Heart left ventricle (tissue), 16 donors: ENCODE measurements around the gene MSANTD4. TPM values are rescaled to one million over a fixed set of nuclear protein-coding genes. Genes with fewer than 3 reads are reported as not detected.

Source experiments
- ATAC-seq, 4 donors: fragments of 200-7000 bp; cut with Tn5 transposase; one replicate each; pipeline ENCODE4 v1.9.1; 2020 to 2022; ENCODE audit warnings: moderate library complexity in 4 of 4, mild to moderate bottlenecking in 3 of 4, moderate number of reproducible peaks in 1 of 4
- DNase-seq, 5 donors: peaks; one replicate each; pipeline ENCODE4 v3.0.0-alpha.2; 2020
- H3K27ac ChIP-seq, 12 donors: fragments of 200-600 bp; sonication (generic) in 4 of 12; one replicate each; pipeline versions ENCODE4 v1.5.0 to v1.8.0; 2016 to 2022; ENCODE audit warnings: mild to moderate bottlenecking in 2 of 12
- H3K27me3 ChIP-seq, 9 donors: fragments of 200-600 bp; sonication (generic) in 2 of 9; one replicate each; pipeline versions ENCODE4 v1.5.1 to v1.8.0; 2016 to 2022; ENCODE audit warnings: mild to moderate bottlenecking in 3 of 9
- H3K36me3 ChIP-seq, 9 donors: fragments of 200-600 bp; sonication (generic) in 2 of 9; one replicate each; pipeline versions ENCODE4 v1.5.0 to v1.8.0; 2018 to 2022; ENCODE audit warnings: mild to moderate bottlenecking in 2 of 9
- H3K4me1 ChIP-seq, 12 donors: fragments of 200-600 bp; sonication (generic) in 4 of 12; one replicate each; pipeline versions ENCODE4 v1.5.0 to v1.8.0; 2016 to 2022; ENCODE audit warnings: mild to moderate bottlenecking in 3 of 12
- H3K4me3 ChIP-seq, 12 donors: fragments of 200-600 bp; sonication (generic) in 4 of 12; one replicate each; pipeline versions ENCODE4 v1.5.0 to v1.8.0; 2017 to 2022; ENCODE audit warnings: mild to moderate bottlenecking in 9 of 12, moderate library complexity in 4 of 12
- H3K9me3 ChIP-seq, 12 donors: fragments of 200-600 bp; sonication (generic) in 4 of 12; one replicate each; pipeline versions ENCODE4 v1.5.0 to v1.8.0; 2016 to 2022; ENCODE audit warnings: mild to moderate bottlenecking in 1 of 12
- POLR2A ChIP-seq, 2 donors: fragments of 450-650 bp; IDR thresholded peaks; one replicate each; pipeline ENCODE4 v1.6.1; 2017; ENCODE audit warnings: antibody characterized with exemption in 2 of 2, mild to moderate bottlenecking in 2 of 2, moderate library complexity in 2 of 2
- WGBS, 4 donors: extraction: QIAGEN DNeasy Blood & Tissue Kit in 2 of 4; methylation state at CpG; one replicate each; pipeline versions ENCODE4 v1.1.5 to v1.1.7; 2013 to 2018; 5-methylcytosine and 5-hydroxymethylcytosine counted together
- intact Hi-C, 10 donors: fragments of 100-400 bp; cut with DNase I; formaldehyde crosslinking; loops; one replicate each; pipeline versions ENCODE4 v1.11.1 to v1.14.2; 2022
- polyA plus RNA-seq, 2 donors: library from polyadenylated mRNA; stranded (reverse); fragments of 200-250 nt; gene quantifications; one replicate each; pipeline ENCODE4 v1.2.3, GENCODE V29; 2013
- total RNA-seq, 9 donors: library from RNA; depleted of rRNA in 2 of 9; stranded (reverse); fragments of >200 nt in 2 of 9; fragmentation: NEBNext Ultra II Directional in 3 of 9; extraction: Animal tissue kit (Norgen Biotek cat#: 25700) in 3 of 9; gene quantifications; one replicate each; pipeline versions ENCODE4 v1.1.0 to v1.2.4, GENCODE V29; 2016 to 2023
- TF ChIP-seq, protein P1 (sequence below), 12 donors: fragments of 200-600 bp; sonication (generic) in 4 of 12; IDR thresholded peaks; one replicate each; pipeline versions ENCODE4 v1.5.0 to v1.8.0; 2018 to 2022; ENCODE audit warnings: antibody characterized with exemption in 12 of 12, mild to moderate bottlenecking in 5 of 12
- donor health status: ischemic (EF 13 %, LVEDD 7.1; RV severe dilation, severe dysfunction).
- donor health status: healthy with polysubstance abuse.
- donor health status: DM: no; HTN: yes; CAD: no.
- donor health status: DM: no; HTN: no; CAD: no.
- donor health status: ischemic (EF 25% LVEDD 6.9; RV normal size, moderate dysfunction).
- donor health status: ischemic (EF 25% LVEDD 5.7; RV mildly dilated, moderate dysfunction).
- donor health status: healthy.
- donor health status: DM: yes; HTN: yes; CAD: no.
- donor health status: ischemic (EF 35%, LVEDD 5.7; RV mildly dilated, moderate dysfunction).
- donor health status: nonischemic (EF 11% LVEDD 7.7; RV severe dilation, severe dysfunction).
- donor health status: DM: yes; HTN: yes; CAD: no.
- donor health status: PGD.
- donor health status: ischemic (EF 29% LVEDD 5.4; RV normal size, mild dysfunction).
- donor health status: nonischemic (EF 23%, LVEDD 6.1; RV moderate dilation, normal function).

Gene MSANTD4
- total and polyA plus RNA-seq, 11 donors, result 7.3 to 28.7 (median 19.7) TPM

DNA sequence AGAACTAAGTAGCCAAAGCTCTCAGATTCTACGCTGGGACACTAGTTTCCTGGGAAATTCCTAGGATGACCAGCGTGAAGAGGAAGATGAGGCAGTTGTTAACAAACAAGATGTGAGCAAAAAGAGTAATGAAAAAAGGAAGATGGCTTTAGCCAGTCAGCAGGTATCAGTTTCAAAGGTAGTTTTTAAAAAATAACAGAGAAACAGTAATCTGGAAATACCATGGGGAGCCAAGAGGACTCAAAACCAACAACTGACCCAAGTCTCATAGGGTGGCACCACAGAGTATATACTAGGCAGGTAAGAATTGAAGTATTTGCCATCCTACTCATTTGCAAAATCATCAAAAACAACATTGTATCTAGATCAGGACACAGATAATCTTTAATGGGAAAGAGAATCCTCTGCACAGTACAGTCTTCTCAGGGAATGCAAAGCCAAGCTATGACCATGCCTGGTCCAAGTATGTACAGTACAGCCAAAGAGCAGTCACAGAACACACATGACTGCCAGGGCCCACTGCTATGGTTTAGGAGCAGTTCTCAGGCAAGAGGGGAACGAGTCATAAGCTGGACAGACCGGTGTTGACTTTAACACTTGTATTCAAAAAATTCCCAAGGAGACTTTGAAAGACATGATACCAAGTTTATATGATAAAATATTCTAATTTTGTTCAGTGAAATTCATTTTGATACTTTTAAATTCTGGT is 20.6 kb downstream of the MSANTD4 start:
- Histone ChIP-seq H3K36me3 (peaks cover 0 to 34% (median 8%) of the 10 kb centered on the region in 9 donors), H3K9me3 (peaks cover 0 to 27% (median 9%) of the 10 kb centered on the region in 12 donors), H3K4me3 (no peak overlapping the region), H3K27me3 (no peaks in the 10 kb centered on the region), H3K27ac (no peak overlapping the region), H3K4me1 (no peaks in the 10 kb centered on the region)
- intact Hi-C loops, result no loop called here
- TF ChIP-seq, protein P1, sequence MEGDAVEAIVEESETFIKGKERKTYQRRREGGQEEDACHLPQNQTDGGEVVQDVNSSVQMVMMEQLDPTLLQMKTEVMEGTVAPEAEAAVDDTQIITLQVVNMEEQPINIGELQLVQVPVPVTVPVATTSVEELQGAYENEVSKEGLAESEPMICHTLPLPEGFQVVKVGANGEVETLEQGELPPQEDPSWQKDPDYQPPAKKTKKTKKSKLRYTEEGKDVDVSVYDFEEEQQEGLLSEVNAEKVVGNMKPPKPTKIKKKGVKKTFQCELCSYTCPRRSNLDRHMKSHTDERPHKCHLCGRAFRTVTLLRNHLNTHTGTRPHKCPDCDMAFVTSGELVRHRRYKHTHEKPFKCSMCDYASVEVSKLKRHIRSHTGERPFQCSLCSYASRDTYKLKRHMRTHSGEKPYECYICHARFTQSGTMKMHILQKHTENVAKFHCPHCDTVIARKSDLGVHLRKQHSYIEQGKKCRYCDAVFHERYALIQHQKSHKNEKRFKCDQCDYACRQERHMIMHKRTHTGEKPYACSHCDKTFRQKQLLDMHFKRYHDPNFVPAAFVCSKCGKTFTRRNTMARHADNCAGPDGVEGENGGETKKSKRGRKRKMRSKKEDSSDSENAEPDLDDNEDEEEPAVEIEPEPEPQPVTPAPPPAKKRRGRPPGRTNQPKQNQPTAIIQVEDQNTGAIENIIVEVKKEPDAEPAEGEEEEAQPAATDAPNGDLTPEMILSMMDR (IDR thresholded peaks at IDR 0.05), result no peak
- no peak for TF ChIP-seq POLR2A (IDR thresholded peaks at IDR 0.05)
- DNase-seq (no peak), ATAC-seq (no peak)
- WGBS, 4 donors, result 95 to 97% (median 96%) methylated on average over 4 of the region's 4 CpGs

DNA sequence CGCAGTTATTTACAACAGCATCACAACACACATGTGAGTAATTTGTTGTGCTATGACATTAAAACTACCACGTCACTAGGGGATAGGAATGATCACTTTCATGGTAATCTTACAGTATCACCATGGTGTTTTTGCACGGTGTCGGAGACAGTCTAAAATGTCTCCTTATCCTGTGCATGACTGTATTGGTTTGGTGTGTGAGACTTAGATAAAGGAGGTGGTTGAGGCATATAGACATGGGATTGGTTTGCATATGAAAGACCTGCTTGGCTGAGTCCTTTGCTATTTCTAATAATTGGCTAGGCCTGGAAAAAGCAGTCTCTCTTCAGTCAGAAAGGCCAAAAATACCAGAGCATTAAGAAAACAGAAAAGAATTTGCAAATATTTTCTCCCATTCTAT is 30.2 kb downstream of the MSANTD4 start:
- intact Hi-C loops, result no loop called here
- no peak for DNase-seq
- Histone ChIP-seq H3K27ac (no peak overlapping the region), H3K36me3 (peaks cover 0 to 22% (median 11%) of the 10 kb centered on the region in 9 donors), H3K4me1 (no peaks in the 10 kb centered on the region), H3K9me3 (peaks cover 0 to 24% (median 0%) of the 10 kb centered on the region in 12 donors), H3K27me3 (no peaks in the 10 kb centered on the region), H3K4me3 (no peak overlapping the region)
- TF ChIP-seq, protein P1 (IDR thresholded peaks at IDR 0.05), result no peak
- TF ChIP-seq POLR2A (IDR thresholded peaks at IDR 0.05), result no peak
- 95 to 99% (median 95%) methylated on average over 4 of the region's 4 CpGs for WGBS, 4 donors
- no peak for ATAC-seq

DNA sequence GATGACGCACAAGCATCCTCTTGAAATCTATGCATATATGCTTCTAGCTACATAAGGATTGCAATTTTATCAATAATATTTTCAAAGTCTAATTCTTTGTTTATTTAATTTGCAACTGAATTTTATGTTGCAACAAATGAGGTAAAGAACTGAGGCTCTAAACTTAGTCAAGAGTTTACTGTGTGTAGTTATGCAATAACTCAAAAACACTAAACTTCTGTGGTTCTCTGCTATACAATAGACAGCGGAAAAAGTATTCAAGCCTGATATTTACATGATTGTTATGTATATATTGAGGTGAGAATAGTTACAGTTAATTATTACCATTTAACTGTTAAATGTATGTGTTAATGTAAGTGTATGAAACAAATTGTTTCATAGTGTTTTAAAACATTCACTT is 32.9 kb downstream of the MSANTD4 start:
- H3K4me1 ChIP-seq, result no peaks in the 10 kb centered on the region
- peaks cover 0 to 20% (median 0%) of the 10 kb centered on the region in 12 donors for H3K9me3 ChIP-seq
- no peak for ATAC-seq
- H3K27ac ChIP-seq, result no peak overlapping the region
- H3K27me3 ChIP-seq, result no peaks in the 10 kb centered on the region
- intact Hi-C loops, result no loop called here
- no peak for DNase-seq
- no peak overlapping the region for H3K4me3 ChIP-seq
- peaks cover 0 to under 1% (median 0%) of the 10 kb centered on the region in 9 donors for H3K36me3 ChIP-seq
- no peak for TF ChIP-seq POLR2A (IDR thresholded peaks at IDR 0.05)
- TF ChIP-seq, protein P1 (IDR thresholded peaks at IDR 0.05), result no peak
- 94 to 96% (median 95%) methylated on average over 2 of the region's 2 CpGs for WGBS, 4 donors

DNA sequence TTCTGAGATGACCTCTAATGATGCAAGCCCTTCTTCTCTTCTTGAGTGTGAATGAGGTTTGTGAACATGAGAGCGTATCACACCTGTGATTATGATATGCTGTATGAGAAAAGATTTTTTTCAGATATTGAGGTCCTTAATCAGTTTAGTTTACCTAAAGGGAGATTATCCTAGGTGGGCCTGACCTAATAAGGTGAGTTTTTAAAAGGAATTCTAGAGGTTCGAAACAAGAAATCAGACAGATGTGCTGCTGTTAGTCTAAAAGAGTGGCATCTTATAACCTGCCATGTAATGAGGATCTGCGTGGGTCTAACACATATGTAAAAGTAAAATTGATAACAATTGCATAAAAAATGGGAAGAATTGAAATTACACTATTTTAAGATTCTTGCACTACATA is 33.8 kb downstream of the MSANTD4 start:
- Histone ChIP-seq H3K27me3 (no peaks in the 10 kb centered on the region), H3K36me3 (no peaks in the 10 kb centered on the region), H3K9me3 (peaks cover 0 to 11% (median 0%) of the 10 kb centered on the region in 12 donors), H3K27ac (no peak overlapping the region), H3K4me1 (no peaks in the 10 kb centered on the region), H3K4me3 (no peak overlapping the region)
- 92 to 94% (median 93%) methylated on average over 3 of the region's 3 CpGs for WGBS, 4 donors
- intact Hi-C loops, result no loop called here
- DNase-seq, result no peak
- TF ChIP-seq POLR2A (IDR thresholded peaks at IDR 0.05), result no peak
- TF ChIP-seq, protein P1 (IDR thresholded peaks at IDR 0.05), result no peak
- ATAC-seq, result no peak
